ENCODE results near the gene CDKN2B-AS1. TPM values are rescaled to one million over a fixed set of nuclear protein-coding genes. Genes with fewer than 3 reads are reported as not detected.

CDKN2B-AS1 gene
- polyA plus RNA-seq, 2 donors: 0.28 to 0.47 TPM

- H3K36me3 ChIP-seq (ENCODE audit: control insufficient read depth in 2 of 2, insufficient read depth in 2 of 2, low read length in 1 of 2): no peaks in the 10 kb centered on the region
- H3K27ac ChIP-seq (ENCODE audit: low read depth in 2 of 2, low read length in 1 of 2): no peak overlapping the region
- H3K4me3 ChIP-seq (ENCODE audit: low read depth in 1 of 2, low read length in 2 of 2): no peak overlapping the region
- WGBS, 2 donors: 30 to 31% methylated on average over 19 of the region's 19 CpGs
- peaks cover 0 to 8% of the 10 kb centered on the region in 2 donors for H3K4me1 ChIP-seq (ENCODE audit: control insufficient read depth in 2 of 2, insufficient read depth in 2 of 2, low read length in 1 of 2)
- H3K9me3 ChIP-seq (ENCODE audit: control insufficient read depth in 2 of 2, insufficient read depth in 1 of 2, low read depth in 1 of 2, low read length in 1 of 2): no peaks in the 10 kb centered on the region
- H3K27me3 ChIP-seq (ENCODE audit: control insufficient read depth in 1 of 2, insufficient read depth in 2 of 2, low read length in 2 of 2): peaks cover 3 to 27% of the 10 kb centered on the region in 2 donors
Observed at GRCh38 chr9:21976334-21976875, 18.2 kb upstream of the CDKN2B-AS1 start.

DNA sequence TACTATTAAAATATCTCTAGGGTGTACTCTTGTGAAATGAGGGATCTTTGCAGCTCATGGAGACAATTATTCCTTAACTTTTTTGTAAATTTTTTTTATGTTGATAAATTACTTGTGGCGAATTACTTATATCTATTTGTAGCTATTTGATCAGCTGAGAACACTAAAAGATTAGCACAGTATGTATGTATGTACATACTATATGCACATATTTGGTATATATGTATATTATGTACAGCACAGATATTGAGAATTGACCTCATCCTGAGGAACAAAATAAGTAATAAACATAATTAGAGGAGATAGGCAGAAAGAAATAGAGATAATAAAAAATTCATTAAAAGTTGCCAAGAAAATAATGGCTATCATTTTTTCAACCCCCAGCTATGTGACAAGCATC lies 12.2 kb upstream of the CDKN2B-AS1 start:
- H3K27me3 ChIP-seq (ENCODE audit: control insufficient read depth in 1 of 2, insufficient read depth in 2 of 2, low read length in 2 of 2): peaks cover 0 to 7% of the 10 kb centered on the region in 2 donors
- no peak overlapping the region for H3K4me3 ChIP-seq (ENCODE audit: low read depth in 1 of 2, low read length in 2 of 2)
- H3K9me3 ChIP-seq (ENCODE audit: control insufficient read depth in 2 of 2, insufficient read depth in 1 of 2, low read depth in 1 of 2, low read length in 1 of 2): no peaks in the 10 kb centered on the region
- no peaks in the 10 kb centered on the region for H3K4me1 ChIP-seq (ENCODE audit: control insufficient read depth in 2 of 2, insufficient read depth in 2 of 2, low read length in 1 of 2)
- H3K27ac ChIP-seq (ENCODE audit: low read depth in 2 of 2, low read length in 1 of 2): no peak overlapping the region
- 60 to 76% methylated on average over 1 of the region's 1 CpG for WGBS, 2 donors
- no peaks in the 10 kb centered on the region for H3K36me3 ChIP-seq (ENCODE audit: control insufficient read depth in 2 of 2, insufficient read depth in 2 of 2, low read length in 1 of 2)

GRCh38 chr9:21982861-21983560 lies 11.6 kb upstream of the CDKN2B-AS1 start:
- Histone ChIP-seq H3K27me3 (ENCODE audit: control insufficient read depth in 1 of 2, insufficient read depth in 2 of 2, low read length in 2 of 2) (peaks cover 0 to 7% of the 10 kb centered on the region in 2 donors), H3K36me3 (ENCODE audit: control insufficient read depth in 2 of 2, insufficient read depth in 2 of 2, low read length in 1 of 2) (no peaks in the 10 kb centered on the region), H3K4me1 (ENCODE audit: control insufficient read depth in 2 of 2, insufficient read depth in 2 of 2, low read length in 1 of 2) (no peaks in the 10 kb centered on the region), H3K27ac (ENCODE audit: low read depth in 2 of 2, low read length in 1 of 2) (no peak overlapping the region), H3K4me3 (ENCODE audit: low read depth in 1 of 2, low read length in 2 of 2) (no peak overlapping the region), H3K9me3 (ENCODE audit: control insufficient read depth in 2 of 2, insufficient read depth in 1 of 2, low read depth in 1 of 2, low read length in 1 of 2) (no peaks in the 10 kb centered on the region)
- 65 to 83% methylated on average over 1 of the region's 1 CpG for WGBS, 2 donors

GRCh38 chr9:21983561-21983935 lies 11.0 kb upstream of the CDKN2B-AS1 start:
- Histone ChIP-seq H3K4me3 (ENCODE audit: low read depth in 1 of 2, low read length in 2 of 2) (no peak overlapping the region), H3K36me3 (ENCODE audit: control insufficient read depth in 2 of 2, insufficient read depth in 2 of 2, low read length in 1 of 2) (no peaks in the 10 kb centered on the region), H3K27ac (ENCODE audit: low read depth in 2 of 2, low read length in 1 of 2) (no peak overlapping the region), H3K9me3 (ENCODE audit: control insufficient read depth in 2 of 2, insufficient read depth in 1 of 2, low read depth in 1 of 2, low read length in 1 of 2) (no peaks in the 10 kb centered on the region), H3K27me3 (ENCODE audit: control insufficient read depth in 1 of 2, insufficient read depth in 2 of 2, low read length in 2 of 2) (peaks cover 0 to 7% of the 10 kb centered on the region in 2 donors), H3K4me1 (ENCODE audit: control insufficient read depth in 2 of 2, insufficient read depth in 2 of 2, low read length in 1 of 2) (no peaks in the 10 kb centered on the region)
- WGBS, 2 donors: 64 to 65% methylated on average over 1 of the region's 1 CpG

- Histone ChIP-seq H3K4me1 (ENCODE audit: control insufficient read depth in 2 of 2, insufficient read depth in 2 of 2, low read length in 1 of 2) (no peaks in the 10 kb centered on the region), H3K4me3 (ENCODE audit: low read depth in 1 of 2, low read length in 2 of 2) (no peak overlapping the region), H3K27ac (ENCODE audit: low read depth in 2 of 2, low read length in 1 of 2) (no peak overlapping the region), H3K36me3 (ENCODE audit: control insufficient read depth in 2 of 2, insufficient read depth in 2 of 2, low read length in 1 of 2) (no peaks in the 10 kb centered on the region), H3K9me3 (ENCODE audit: control insufficient read depth in 2 of 2, insufficient read depth in 1 of 2, low read depth in 1 of 2, low read length in 1 of 2) (no peaks in the 10 kb centered on the region), H3K27me3 (ENCODE audit: control insufficient read depth in 1 of 2, insufficient read depth in 2 of 2, low read length in 2 of 2) (peaks cover 0 to 4% of the 10 kb centered on the region in 2 donors)
Observed at GRCh38 chr9:21984101-21984500, 10.5 kb upstream of the CDKN2B-AS1 start.

- Histone ChIP-seq H3K4me3 (ENCODE audit: low read depth in 1 of 2, low read length in 2 of 2) (no peak overlapping the region), H3K36me3 (ENCODE audit: control insufficient read depth in 2 of 2, insufficient read depth in 2 of 2, low read length in 1 of 2) (no peaks in the 10 kb centered on the region), H3K9me3 (ENCODE audit: control insufficient read depth in 2 of 2, insufficient read depth in 1 of 2, low read depth in 1 of 2, low read length in 1 of 2) (peaks cover 0 to 9% of the 10 kb centered on the region in 2 donors), H3K27ac (ENCODE audit: low read depth in 2 of 2, low read length in 1 of 2) (no peak overlapping the region), H3K27me3 (ENCODE audit: control insufficient read depth in 1 of 2, insufficient read depth in 2 of 2, low read length in 2 of 2) (peaks cover 3 to 7% of the 10 kb centered on the region in 2 donors), H3K4me1 (ENCODE audit: control insufficient read depth in 2 of 2, insufficient read depth in 2 of 2, low read length in 1 of 2) (no peaks in the 10 kb centered on the region)
- WGBS, 2 donors: 68 to 80% methylated on average over 5 of the region's 5 CpGs
Observed at GRCh38 chr9:21985964-21986667, 8.5 kb upstream of the CDKN2B-AS1 start.

DNA sequence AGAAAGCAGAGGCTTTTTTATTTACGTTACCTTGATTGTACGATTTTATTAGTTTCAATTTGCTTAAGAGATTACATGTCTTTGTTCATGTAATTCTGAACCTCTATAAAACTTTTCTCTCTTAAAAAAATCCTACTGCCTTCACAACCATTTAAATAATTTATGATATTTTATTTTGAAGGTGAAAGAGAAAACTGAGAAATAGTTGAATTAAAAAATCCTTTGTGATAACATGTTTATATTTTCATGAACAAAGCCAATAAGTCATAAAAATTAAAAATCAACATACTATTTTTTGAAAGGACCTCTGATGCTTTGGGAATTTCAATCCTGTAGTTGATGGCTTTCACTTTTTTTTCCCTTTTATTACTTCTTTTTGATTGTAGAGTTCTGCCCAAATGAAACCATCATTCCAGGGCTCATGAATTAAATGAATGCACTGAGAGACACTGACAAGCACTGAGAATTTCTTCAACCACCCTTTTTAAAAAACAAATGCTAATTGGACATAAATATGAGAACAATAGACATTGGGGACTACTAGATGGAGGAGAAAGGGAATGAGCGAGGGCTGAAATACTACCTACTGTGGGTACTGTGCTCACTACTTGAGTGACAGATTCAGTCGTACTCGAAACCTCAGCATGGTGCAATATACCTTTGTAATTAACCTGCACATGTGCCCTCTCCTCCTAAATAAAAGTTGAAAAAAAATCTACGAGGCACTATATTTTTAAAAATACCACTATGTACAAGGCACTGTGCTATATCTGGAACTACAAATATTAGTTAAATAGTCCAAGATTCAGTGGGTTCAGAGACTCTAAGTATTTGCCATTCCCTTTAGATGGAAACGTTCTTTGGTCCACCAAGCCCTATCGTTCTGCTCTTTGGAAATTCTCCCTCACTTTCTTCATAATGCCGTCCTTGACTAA lies 6.3 kb upstream of the CDKN2B-AS1 start:
- WGBS, 2 donors: 33 to 44% methylated on average over 9 of the region's 9 CpGs
- Histone ChIP-seq H3K27ac (ENCODE audit: low read depth in 2 of 2, low read length in 1 of 2) (no peak overlapping the region), H3K4me3 (ENCODE audit: low read depth in 1 of 2, low read length in 2 of 2) (no peak overlapping the region), H3K27me3 (ENCODE audit: control insufficient read depth in 1 of 2, insufficient read depth in 2 of 2, low read length in 2 of 2) (peaks cover 3 to 7% of the 10 kb centered on the region in 2 donors), H3K9me3 (ENCODE audit: control insufficient read depth in 2 of 2, insufficient read depth in 1 of 2, low read depth in 1 of 2, low read length in 1 of 2) (peaks cover 0 to 9% of the 10 kb centered on the region in 2 donors), H3K4me1 (ENCODE audit: control insufficient read depth in 2 of 2, insufficient read depth in 2 of 2, low read length in 1 of 2) (no peaks in the 10 kb centered on the region), H3K36me3 (ENCODE audit: control insufficient read depth in 2 of 2, insufficient read depth in 2 of 2, low read length in 1 of 2) (no peaks in the 10 kb centered on the region)

DNA sequence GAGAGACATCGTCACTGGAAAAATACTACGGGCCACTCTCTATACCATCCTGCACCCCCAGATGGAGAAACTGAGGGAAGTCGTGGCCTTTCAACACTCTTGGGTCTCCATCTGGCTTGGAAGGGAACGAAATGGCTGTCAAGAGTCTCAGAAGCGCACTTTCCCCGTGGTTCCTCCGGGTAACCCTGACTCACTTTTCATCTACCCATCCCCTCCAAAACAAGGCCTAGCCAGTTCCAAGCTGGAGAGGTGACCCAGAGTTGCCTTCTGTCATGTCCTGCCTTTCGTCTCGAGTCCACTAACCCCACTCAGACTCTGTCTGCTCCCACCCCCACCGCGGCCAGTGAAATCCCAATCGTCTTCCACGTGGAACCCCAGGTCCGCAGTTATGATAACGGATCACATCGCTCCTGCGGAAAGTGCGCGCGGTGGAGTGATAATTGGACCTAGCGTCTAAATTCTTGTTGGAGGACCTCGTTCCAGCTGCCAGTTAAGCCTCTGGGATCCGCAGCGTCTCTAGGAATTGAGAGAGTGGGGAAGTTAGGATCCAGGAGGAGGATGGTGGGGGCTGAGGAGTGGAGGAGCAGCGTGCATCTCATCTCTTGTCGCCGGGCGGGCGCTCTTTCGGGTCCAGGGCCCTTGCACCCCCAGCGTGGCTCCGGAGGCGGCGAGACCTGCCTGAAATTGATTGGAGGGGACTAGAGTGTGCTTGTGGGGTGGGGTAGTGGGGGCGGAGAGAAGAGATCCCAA lies 5.0 kb upstream of the CDKN2B-AS1 start:
- H3K4me1 ChIP-seq (ENCODE audit: control insufficient read depth in 2 of 2, insufficient read depth in 2 of 2, low read length in 1 of 2): no peaks in the 10 kb centered on the region
- H3K36me3 ChIP-seq (ENCODE audit: control insufficient read depth in 2 of 2, insufficient read depth in 2 of 2, low read length in 1 of 2): no peaks in the 10 kb centered on the region
- H3K4me3 ChIP-seq (ENCODE audit: low read depth in 1 of 2, low read length in 2 of 2): peak overlapping the region in 1 of 2 donors; percentile 1
- peaks cover 3 to 7% of the 10 kb centered on the region in 2 donors for H3K27me3 ChIP-seq (ENCODE audit: control insufficient read depth in 1 of 2, insufficient read depth in 2 of 2, low read length in 2 of 2)
- 19 to 34% methylated on average over 35 of the region's 35 CpGs for WGBS, 2 donors
- peaks cover 0 to 9% of the 10 kb centered on the region in 2 donors for H3K9me3 ChIP-seq (ENCODE audit: control insufficient read depth in 2 of 2, insufficient read depth in 1 of 2, low read depth in 1 of 2, low read length in 1 of 2)
- H3K27ac ChIP-seq (ENCODE audit: low read depth in 2 of 2, low read length in 1 of 2): no peak overlapping the region

All from esophagus (tissue), 2 donors.